ENCODE data around the gene PTPRN2.

PTPRN2 gene

DNA sequence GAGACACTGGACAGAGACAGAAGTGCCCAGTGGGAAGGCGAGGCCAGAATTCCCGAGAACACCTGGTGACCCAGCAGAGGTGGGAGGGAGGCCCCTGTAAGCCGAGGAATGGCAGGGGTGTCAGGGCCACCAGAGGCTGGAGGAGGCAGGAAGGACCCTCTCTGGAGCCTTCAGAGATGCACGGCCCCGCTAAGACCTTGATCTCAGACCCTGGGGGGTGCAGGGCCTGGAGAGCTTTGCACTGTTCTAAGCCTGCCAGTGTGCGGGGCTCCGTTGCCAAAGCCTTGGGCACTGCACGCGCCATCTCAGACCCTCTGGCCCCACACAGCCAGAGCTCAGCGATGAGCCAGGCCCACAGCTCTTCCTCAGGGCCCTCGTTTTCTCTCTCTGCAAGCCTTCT is 557.1 kb downstream of the PTPRN2 start:
- DNase-seq, result no peak

DNA sequence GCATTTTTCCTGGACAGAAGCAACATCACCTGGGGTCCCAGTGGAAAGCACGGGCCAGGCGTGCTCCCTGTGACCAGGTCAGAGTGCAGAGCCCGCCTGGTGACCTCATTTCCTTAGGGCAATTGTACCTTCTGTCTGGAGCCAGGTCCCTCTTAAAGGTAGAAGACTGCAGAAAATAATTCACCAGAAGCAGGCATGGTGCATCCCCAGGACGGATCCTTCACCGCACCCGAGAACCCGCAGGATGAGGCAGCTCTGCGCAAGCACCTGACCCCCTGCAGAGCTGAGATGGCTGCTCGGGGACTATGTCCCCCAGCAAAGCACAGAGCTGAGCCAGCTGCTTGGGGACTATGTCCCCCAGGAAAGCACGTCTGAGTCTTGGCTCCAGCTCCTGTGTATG is 557.6 kb downstream of the PTPRN2 start:
- DNase-seq, result no peak

DNA sequence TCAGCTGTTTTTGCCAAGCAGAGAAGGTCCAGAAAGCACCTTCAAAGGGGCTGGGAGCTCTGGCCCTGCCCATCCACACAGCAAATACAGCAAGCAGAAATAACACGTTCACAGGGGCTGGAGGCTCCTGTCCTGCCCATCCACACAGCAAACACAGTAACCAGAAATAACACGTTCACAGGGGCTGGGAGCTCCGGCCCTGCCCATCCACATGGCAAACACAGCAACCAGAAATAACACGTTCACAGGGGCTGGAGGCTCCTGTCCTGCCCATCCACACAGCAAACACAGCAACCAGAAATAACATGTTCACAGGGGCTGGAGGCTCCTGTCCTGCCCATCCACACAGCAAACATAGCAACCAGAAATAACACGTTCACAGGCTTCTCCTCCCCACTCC is 558.1 kb downstream of the PTPRN2 start:
- no peak for DNase-seq

DNA sequence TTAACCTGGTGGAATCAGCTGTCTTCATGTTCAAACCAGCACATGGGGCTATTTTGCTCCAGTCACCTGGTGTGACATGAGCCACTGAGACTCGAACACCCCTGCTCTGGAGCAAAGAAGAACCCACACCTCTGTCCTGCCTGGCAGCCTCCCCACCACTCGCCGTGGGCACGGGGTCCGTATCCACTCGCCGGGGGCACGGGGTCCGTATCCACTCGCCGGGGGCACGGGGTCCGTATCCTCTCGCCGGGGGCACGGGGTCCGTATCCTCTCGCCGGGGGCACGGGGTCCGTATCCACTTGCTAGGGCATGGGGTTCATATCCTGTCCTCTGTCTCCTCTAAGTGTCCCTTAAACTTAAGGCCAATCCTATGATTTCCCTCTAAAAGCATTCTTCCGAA is 558.7 kb downstream of the PTPRN2 start:
- no peak for DNase-seq

DNA sequence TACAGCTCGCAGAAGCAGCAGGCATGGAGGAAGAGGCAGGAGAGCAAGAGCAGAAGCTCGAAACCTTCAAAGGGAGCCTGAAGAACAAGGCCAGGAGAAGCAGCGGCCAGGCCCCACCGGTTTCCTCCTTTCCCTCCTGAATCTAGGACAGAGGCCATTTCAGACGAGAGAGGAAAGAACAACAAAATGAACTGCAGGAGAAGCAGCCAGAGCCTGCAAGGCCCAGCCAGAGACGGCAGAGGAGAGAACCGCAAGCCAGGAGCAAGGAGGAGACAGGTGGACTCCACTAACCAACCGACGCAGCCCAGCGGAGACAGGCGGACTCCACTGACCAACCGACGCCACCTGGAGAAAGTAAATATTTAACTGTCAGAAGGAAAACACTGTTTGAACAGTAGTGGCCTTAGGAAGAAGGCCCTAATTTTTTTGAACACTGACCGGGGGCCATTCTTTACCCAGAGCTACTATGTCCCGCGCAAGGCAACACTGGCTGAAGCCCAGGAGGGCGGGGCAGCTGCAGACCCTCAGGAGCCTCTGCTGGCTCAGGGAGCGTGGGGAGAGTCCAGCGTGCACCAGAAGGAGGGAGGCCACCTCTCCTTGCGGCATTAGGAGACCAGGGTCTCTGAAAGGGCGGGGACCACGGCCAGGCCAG is 559.2 kb downstream of the PTPRN2 start:
- no peak for DNase-seq

DNA sequence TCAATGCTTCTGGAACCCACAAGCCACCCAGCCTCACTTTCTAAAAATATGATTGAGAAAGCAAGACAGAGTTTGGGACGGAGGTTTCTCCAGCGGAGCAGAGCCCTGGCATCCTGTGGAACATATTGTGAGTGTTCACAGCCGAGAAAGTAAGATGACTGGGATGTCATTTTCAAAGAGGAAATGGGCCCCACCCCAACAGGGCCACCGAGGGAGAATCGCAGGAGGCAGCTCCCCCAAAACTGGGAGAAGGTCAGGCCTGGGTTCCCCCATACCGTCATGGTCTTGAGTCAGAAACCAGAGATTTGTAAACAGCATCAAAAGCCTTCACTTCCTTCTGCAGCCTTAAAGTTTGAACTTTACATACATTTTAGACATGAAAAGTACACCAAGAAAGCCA is 560.0 kb downstream of the PTPRN2 start:
- DNase-seq, result no peak

DNA sequence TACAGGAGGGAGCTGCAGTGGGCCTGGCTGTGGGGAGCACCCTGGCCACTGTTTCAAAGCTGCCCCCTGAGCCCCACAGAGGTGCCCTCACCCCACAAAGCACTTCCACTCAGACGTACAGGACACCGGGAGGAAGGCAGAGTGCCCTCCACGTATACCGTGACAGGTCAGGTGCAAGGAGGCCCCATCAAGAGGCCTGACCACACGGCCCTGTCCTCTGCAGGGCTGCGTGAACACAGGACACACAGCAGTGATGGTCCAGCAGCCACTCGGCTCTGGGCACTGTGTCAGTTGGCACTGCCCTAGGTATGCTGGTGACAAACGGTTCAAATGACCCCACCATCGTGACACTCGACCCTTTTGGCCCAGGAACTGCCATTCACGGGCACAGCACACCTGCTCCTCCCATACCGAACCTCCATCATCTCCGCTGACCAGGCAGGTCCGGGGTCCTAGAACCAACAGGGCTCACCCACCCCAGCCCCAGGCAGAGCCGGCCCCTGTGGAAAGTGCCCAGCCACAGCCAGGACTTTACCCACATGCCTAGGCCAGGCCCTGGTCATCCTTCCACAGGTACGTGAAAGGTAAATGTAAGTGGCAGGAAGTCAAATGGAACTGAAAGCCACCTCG is 560.9 kb downstream of the PTPRN2 start:
- no peak for DNase-seq

DNA sequence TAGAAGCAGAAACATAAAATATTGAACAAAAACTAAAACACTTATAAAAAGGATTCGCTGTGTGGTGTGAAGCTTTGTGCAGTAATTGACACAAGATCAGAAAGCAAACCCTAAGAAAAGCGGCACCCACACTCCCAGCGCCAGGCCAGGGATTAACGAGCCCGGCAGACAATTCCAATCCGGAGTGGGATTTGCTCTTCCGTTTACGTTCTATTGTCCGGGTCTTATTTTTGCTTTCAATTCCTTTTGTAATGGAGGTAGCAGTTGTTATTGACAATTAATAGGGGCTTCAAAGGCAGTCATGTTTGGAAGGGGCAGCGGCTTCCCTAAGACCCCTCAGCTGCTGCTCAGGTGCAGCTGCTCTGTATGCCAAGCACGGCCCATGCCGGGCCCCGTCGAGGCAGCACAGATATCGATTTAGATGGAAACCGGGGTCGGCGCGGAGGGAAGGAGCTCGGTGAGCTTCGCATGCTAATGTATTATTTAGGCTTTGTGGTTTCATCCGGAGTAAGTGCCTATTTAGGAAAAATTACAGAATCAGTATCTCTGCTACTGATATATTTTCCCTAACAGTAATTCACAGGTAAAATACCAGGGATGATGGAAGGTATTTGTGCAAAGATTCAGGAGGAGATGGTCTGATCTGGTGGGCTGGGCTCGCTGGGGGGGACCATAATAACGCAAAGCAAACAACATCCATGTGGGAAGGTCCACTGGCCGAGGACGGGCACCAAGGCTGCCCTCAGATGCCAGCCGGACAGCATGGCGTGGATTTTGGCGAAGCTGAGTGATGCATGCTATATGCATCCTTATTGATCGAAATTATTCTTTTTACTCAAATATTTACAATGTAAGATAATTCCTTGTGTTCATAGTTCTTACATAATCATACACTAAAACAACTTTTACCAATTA is 561.7 kb downstream of the PTPRN2 start:
- no peak for DNase-seq

DNA sequence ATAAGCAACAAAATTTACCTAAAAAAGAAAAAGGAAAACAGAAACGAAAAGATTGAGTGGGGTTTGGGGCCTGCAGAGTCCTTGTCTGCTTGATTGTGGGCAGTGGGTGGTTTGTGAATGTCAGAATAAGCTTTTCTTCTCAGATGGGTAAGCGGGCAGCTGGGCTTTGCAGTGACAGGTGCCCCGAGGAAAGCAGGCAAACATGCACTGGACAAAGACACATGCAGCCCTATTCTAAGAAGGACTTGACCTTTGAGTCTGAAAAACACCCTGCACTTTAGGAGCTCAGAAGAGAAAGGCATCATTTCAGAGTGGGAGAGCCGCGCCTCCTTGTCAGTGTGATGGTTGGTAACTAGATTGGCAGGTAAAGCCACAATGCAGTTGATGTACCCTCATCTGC is 562.7 kb downstream of the PTPRN2 start:
- DNase-seq, result no peak

DNA sequence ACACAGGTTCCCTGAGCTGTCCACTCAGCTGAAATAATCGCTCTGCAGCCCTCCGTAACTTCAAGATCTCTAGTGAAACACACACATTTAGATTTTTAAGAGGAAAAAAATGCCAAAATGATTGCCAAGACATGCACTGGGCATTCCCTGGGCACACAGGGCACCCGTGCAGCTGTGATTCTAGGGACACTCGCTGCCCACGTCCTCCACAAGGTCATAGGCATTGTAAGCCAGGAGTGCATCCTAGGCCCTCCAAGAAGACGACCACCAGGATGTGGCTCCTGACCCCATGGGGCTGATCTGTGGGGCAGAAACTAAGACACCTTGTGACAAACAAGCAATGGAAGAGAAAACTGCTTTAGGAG is 563.3 kb downstream of the PTPRN2 start:
- no peak for DNase-seq

DNA sequence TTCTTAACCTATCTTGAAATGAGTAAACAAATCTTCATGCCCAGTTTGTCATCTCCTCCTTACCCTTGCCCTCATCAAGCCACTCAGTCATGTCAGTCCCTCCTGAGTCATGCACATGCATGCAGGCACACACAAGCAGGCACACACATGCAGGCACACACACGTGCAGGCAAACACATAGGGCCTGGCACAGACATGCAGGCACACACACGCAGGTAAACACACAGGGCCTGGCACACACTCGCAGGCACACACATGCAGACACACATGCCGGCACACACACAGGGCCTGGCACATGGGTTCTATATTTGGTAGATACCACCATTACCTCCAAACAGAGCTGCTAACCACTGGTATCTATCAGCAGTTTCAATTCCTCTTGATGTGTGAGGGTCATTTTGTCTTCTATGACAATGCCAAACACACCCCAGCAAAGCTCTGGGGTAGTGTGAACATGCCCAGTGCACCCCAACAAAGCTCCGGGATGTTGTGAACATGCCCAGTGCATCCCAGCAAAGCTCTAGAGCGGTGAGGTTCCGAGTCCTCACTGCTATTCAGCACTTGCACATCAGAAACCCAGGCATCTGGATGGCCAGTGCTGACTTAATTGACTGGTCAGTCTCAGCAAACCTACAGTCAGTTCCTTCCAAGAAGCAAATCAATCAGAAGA is 563.8 kb downstream of the PTPRN2 start:
- DNase-seq, result no peak

DNA sequence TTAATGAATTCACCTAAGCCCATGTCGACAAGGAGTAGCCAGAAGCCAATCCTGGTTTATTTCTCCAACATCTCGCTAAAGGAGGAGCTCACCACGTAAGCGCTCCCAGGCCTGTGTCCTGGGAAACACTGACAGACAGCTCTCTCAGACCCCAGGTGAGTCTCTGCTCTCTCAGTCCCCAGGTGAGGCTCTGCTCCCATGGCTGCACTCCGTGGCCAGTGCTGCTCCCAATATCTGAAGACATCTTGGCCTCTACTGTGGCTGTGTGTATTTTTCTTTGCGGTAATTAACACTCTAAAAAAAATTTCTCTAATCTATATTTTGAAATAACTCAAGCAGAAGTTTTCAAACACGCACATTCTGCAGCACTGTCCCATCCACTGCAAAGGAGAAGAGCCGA is 564.5 kb downstream of the PTPRN2 start:
- no peak for DNase-seq

DNA sequence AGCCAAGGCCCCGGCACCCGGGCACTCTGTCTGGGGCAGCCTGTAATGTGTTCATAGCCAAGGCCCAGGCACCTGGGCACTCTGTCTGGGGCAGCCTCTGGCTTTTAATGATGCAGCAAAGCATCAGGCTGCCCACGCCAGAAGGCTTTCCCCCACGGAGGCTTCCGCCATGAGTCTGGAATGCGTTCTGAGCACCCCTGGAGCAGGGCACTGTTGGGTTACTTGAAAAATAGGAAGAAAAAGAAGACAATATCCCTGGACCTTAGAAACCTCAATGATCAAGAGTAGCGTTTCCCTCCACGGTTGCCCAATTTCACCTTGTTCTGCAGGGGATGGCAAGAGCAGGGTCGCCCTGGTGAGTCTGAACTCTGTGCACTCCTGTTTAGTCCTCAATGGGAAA is 565.0 kb downstream of the PTPRN2 start:
- DNase-seq, result no peak

DNA sequence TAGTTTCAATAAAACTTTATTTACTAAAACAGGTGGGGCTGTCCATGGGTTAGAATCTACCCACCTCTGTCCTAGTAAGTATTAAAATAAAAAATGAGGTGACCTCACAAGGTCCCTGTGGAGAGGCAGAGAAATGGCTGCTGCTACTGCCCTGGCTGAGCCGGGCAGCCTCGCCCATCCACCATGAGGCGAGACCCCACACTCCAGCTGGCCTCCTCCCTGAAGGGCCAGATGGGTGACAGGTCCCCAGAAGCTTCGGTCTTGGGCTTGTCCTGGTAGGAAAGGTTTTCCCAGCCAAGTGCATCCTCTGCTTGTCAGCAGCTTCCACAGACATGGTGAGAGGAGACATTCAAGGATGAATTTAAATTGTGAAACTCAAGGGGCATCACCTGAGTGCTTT is 565.8 kb downstream of the PTPRN2 start:
- DNase-seq, result no peak

DNA sequence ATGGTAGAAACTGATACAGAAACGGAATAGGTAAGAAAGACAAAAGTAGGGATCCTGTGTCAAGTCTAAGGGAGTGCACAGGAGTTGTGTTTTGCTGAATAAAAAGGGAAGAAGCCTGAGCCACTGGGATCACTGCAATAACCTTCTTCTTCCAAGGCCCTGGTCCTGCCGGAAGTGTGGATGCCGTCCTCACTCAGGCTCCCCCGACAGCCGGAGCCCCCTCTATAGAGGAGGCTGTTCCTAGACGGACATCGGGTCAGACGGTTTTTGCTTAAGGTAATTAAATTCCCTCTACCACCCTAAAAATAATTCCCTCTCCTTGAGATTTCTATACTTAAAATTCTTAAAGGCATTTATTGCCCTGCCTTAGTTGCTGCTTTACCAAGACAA is 566.9 kb downstream of the PTPRN2 start:
- DNase-seq, result no peak

DNA sequence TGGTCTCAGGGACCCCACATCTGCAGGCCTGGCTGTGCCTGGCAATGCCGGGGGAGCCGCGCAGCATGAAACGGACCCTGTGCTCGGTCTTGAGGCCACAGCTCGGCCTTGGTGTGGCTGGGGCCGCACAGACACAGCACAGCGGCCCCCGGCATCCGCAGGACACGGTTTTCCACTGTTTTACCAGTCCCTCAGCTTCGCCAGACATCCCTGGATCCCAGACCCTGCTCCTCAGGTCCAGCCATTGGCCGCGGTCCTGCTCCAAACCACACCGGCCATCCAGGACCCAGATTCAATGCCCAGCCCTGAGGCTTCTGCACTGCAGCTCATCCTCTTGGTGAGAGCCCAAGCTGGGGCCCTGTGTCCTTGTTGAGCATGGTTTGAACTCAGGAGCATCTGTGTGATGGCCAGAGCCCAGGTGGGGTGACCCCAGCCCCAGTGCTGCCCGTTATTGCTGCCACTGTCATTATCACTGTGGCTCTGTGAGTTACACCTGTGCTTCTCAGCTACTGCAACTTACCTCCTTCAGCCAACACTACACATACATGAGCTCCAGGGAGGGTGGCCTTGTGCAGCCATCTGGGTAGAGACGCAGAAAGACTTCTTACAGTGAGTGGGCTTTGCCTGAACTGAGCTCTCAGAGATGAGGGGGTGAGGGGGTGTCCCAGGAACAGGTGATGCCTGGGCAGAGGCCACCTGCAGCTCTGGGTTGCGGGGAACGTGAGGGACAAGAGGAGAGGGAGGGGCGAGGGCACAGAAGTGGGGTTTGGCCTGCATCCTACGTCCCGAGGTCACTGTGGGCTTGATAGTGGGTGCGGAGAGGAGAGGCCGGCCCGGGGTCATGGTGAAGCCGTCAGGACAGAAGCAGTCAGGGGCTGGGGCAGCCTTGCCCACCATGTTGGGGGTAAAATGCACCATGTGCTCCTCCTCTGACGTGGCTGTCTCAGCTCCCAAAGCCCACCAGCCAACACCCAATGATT is 567.6 kb downstream of the PTPRN2 start:
- no peak for DNase-seq

DNA sequence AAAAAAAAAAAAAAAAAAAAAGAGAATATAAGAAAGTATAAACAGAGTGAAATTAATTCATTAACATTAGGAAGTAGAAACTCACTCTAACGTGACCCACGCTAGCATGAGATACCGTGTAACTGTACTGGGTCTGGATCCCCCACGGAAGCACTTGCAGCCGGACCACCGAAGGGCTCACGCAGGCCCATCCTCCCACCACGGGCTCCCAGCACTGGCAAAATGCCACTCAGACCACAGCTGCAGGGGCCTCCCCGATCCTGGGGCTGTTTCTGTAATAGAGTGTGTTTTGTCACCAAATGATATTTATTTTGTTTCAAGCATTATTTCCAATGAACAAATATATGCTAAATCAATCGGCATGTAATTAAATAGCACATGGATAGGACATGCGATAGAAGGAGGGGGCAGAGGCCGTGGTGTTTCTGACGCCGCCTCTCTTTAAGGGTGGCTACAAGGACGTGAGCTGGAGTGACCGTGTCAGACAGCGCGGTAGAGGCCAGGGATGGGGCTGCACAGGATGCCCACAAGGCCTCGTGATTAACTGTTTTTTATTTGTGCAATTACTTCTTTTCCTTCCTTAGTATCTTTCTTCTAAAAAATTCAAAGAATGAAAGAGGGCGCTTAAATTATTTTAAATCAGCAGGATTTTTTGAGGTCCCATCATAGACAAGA is 568.5 kb downstream of the PTPRN2 start:
- no peak for DNase-seq

DNA sequence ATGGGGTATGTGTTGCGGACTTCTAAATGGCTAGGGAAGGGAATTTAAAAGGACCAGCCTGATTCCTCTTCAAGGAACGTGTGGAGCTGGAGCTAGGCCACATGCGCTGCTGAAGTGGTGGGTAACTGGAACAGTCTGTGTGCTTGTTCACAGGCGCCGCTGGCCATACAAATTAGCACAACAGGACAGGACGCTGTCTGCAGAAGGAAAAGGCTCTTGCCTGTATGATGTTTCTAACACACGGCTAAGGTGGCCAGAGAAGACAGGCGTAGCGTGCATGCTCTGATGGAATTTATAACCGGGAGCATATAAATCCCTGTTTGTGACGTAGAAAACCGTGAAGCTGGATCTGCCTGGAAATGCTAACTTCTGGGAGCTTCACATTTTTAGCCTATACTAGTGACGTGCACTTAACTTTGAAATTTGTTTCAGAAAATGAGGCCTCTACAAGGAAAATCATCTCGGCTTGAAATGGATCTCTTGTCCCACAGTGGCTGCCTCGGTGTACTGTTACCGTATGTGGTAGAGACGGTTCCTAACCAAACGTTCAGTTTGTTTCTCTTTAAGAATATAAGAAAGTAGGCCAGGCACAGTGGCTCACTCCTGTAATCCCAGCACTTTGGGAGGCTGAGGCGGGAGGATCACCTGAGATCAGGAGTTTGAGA is 569.4 kb downstream of the PTPRN2 start:
- DNase-seq, result no peak

DNA sequence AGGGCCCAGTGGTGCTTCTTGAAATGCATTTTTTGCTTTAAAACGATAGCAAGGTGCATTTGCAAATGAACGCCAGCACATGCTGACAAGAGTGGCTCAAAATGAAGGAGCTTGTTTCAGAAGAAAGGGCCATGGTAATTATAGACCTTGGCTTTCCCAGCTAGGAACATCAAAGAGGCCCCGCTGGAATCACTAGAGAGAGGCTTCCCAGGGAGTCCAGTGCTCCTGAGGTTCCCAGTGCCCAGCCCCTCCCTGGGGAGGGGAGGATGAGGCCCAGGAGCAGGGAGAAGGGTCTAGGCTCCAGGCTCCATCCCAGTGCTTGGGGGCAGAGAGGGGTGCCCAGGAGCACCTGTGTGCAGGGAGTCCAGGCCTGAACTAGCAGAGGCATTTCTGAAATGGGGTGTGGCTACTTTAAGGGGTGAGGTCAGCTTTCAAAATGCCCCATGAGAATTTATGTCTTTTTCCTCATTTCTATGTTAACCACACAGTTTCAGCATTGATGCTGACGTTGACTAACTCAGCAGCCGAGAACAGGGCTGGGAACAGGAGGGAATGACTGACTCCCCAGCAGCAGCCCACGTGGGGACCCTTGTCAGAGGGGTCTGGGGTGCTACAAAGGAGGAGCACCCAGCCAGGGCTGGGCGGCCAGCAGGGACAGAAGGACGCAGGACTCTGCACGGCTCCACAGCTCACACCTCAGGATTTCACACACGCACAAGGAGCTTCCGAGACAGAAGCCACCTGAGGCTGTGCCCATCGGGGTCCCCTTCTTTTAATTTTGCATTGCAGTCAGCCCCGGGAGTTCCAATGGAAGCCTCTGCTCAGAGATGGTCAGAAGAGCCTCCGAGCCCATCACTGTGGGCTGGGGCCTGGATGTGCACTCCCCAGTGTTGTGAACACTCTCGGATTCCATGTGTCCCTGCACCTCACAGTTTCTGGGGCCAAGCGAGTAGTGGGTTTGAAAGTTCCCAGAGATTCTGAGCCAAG is 570.2 kb downstream of the PTPRN2 start:
- DNase-seq, result no peak
